Keratinocyte (primary cell): ENCODE results near the gene FARP2. TPM values are rescaled to one million over a fixed set of nuclear protein-coding genes. Genes with fewer than 3 reads are reported as not detected.

Experiments used
- DNase-seq: peaks from one replicate; pipeline ENCODE4 v3.0.0-alpha.2; 2011; ENCODE audit warnings: low read depth, missing footprints, low spot score
- FAIRE-seq: peaks from 2 replicates; lab custom pipeline; 2011; peaks lifted over from hg19 to GRCh38; lab: Jason Lieb, UNC
- H2AFZ ChIP-seq: 2 replicates; pipeline ENCODE4 v1.6.0; 2012; ENCODE audit warnings: low read length, control low read depth, inconsistent platforms; ENCODE audit not compliant: control insufficient read depth
- H3K27ac ChIP-seq: 2 replicates; pipeline ENCODE4 v1.5.1; 2011; ENCODE audit warnings: low read length; ENCODE audit not compliant: control insufficient read depth, insufficient read depth
- H3K27me3 ChIP-seq: 3 replicates; pipeline ENCODE4 v1.6.0; 2011; ENCODE audit warnings: low read length; ENCODE audit not compliant: control insufficient read depth, insufficient read depth; ENCODE audit errors: extremely low read depth
- H3K36me3 ChIP-seq, 2 experiments: 2 replicates in 1 of 2; 3 replicates in 1 of 2; pipeline ENCODE4 v1.5.1; 2011; ENCODE audit warnings: low read length in 2 of 2, mild to moderate bottlenecking in 1 of 2; ENCODE audit not compliant: control insufficient read depth in 2 of 2, insufficient read depth in 2 of 2; ENCODE audit errors: extremely low read depth in 1 of 2
- H3K4me1 ChIP-seq: 3 replicates; pipeline ENCODE4 v1.5.1; 2011; ENCODE audit warnings: low read length; ENCODE audit not compliant: control insufficient read depth, insufficient read depth; ENCODE audit errors: extremely low read depth
- H3K4me2 ChIP-seq: 3 replicates; pipeline ENCODE4 v1.6.0; 2011; ENCODE audit warnings: low read depth, low read length; ENCODE audit not compliant: control insufficient read depth, insufficient read depth; ENCODE audit errors: extremely low read depth
- H3K4me3 ChIP-seq, 3 experiments: fragments of 200-600 bp in 1 of 3; sonication (generic) in 1 of 3; 2 replicates in 2 of 3; 3 replicates in 1 of 3; pipeline ENCODE4 v1.5.1; 2011 to 2016; ENCODE audit warnings: low read length in 3 of 3, mild to moderate bottlenecking in 3 of 3, control low read depth in 2 of 3, inconsistent platforms in 1 of 3, low read depth in 1 of 3, mixed read lengths in 1 of 3, mixed run types in 1 of 3, moderate library complexity in 1 of 3; ENCODE audit not compliant: control insufficient read depth in 2 of 3, insufficient read depth in 2 of 3; ENCODE audit errors: extremely low read depth in 1 of 3
- H3K79me2 ChIP-seq: 2 replicates; pipeline ENCODE4 v1.6.0; 2012; ENCODE audit warnings: low read length; ENCODE audit not compliant: control insufficient read depth, insufficient read depth
- H3K9ac ChIP-seq: 3 replicates; pipeline ENCODE4 v1.6.0; 2011; ENCODE audit warnings: low read length; ENCODE audit not compliant: control insufficient read depth, insufficient read depth; ENCODE audit errors: extremely low read depth
- H3K9me1 ChIP-seq: 3 replicates; pipeline ENCODE4 v1.6.0; 2011; ENCODE audit warnings: low read length; ENCODE audit not compliant: control insufficient read depth, insufficient read depth; ENCODE audit errors: extremely low read depth
- H3K9me3 ChIP-seq: 2 replicates; pipeline ENCODE4 v1.5.1; 2012; ENCODE audit warnings: low read depth, low read length; ENCODE audit not compliant: control insufficient read depth
- H4K20me1 ChIP-seq: 3 replicates; pipeline ENCODE4 v1.6.0; 2011; ENCODE audit warnings: low read length; ENCODE audit not compliant: control insufficient read depth, insufficient read depth; ENCODE audit errors: extremely low read depth
- EZH2 ChIP-seq: IDR thresholded peaks from one replicate; pipeline ENCODE4 v1.6.1; 2012; ENCODE audit warnings: inconsistent platforms, mild to moderate bottlenecking, low read length, moderate library complexity
- dilution Hi-C: fragments of 300-500 bp; cut with MboI; formaldehyde crosslinking; loops from one replicate; pipeline ENCODE4 v1.7.0; 2020; ENCODE audit warnings: low sequenced_read_pairs; ENCODE audit not compliant: extremely low pct_ligation_motif_present
- polyA plus RNA-seq, 5 experiments: library from polyadenylated mRNA; depleted of rRNA in 3 of 5; stranded (reverse) in 3 of 5; stranded (forward) in 1 of 5; unstranded in 1 of 5; fragments of >200 nt; gene quantifications; 1 replicate in 1 of 5; 2 replicates in 3 of 5; 3 replicates in 1 of 5; pipeline versions ENCODE4 v1.2.1 to v1.2.3, GENCODE V29; 2011 to 2012; ENCODE audit warnings: missing spikeins in 2 of 5, low read depth in 1 of 5, low replicate concordance in 1 of 5
- TF ChIP-seq, protein P1 (sequence below), 3 experiments: IDR thresholded peaks in 1 of 3; conservative IDR thresholded peaks in 1 of 3; optimal IDR thresholded peaks in 1 of 3; 2 replicates in 2 of 3; 3 replicates in 1 of 3; pipeline versions ENCODE3 to v1.5.1; 2011; ENCODE audit warnings: low read length in 3 of 3, mild to moderate bottlenecking in 3 of 3, moderate library complexity in 2 of 3, control low read depth in 1 of 3, inconsistent platforms in 1 of 3; ENCODE audit not compliant: insufficient read depth in 2 of 3; ENCODE audit errors: extremely low read depth in 1 of 3

Gene FARP2
- polyA plus RNA-seq, 1 donor (not counting 4 experiments of a cell fraction or from before 2014, with no cell fraction given) = 39.3 TPM

- Histone ChIP-seq H3K4me3 (no peak overlapping the region), H4K20me1 (peaks cover 3% of the 10 kb centered on the region), H3K27ac (peak overlapping the region; percentile 42), H3K4me2 (peak overlapping the region; percentile 80), H3K4me1 (peaks cover 10% of the 10 kb centered on the region), H3K9me3 (no peaks in the 10 kb centered on the region), H3K79me2 (peaks cover 35% of the 10 kb centered on the region), H3K36me3 (peaks cover 21 to 22% of the 10 kb centered on the region in 2 experiments), H3K27me3 (no peaks in the 10 kb centered on the region), H3K9ac (peak overlapping the region; percentile 46), H3K9me1 (no peaks in the 10 kb centered on the region), H2AFZ (peak overlapping the region; percentile 3)
- FAIRE-seq (peak; percentile 44), DNase-seq (peak; percentile 70)
- dilution Hi-C loops = no loop called here
- no peak for TF ChIP-seq EZH2
- TF ChIP-seq, protein P1, sequence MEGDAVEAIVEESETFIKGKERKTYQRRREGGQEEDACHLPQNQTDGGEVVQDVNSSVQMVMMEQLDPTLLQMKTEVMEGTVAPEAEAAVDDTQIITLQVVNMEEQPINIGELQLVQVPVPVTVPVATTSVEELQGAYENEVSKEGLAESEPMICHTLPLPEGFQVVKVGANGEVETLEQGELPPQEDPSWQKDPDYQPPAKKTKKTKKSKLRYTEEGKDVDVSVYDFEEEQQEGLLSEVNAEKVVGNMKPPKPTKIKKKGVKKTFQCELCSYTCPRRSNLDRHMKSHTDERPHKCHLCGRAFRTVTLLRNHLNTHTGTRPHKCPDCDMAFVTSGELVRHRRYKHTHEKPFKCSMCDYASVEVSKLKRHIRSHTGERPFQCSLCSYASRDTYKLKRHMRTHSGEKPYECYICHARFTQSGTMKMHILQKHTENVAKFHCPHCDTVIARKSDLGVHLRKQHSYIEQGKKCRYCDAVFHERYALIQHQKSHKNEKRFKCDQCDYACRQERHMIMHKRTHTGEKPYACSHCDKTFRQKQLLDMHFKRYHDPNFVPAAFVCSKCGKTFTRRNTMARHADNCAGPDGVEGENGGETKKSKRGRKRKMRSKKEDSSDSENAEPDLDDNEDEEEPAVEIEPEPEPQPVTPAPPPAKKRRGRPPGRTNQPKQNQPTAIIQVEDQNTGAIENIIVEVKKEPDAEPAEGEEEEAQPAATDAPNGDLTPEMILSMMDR (optimal IDR thresholded peaks at IDR 0.05 in 1 of 3, IDR thresholded peaks at IDR 0.05 in 1 of 3, conservative IDR thresholded peaks at IDR 0.05 in 1 of 3; ENCODE audit: extremely low read depth in 1 of 3, insufficient read depth in 2 of 3, low read length in 3 of 3) = no peak
Measured at GRCh38 chr2:241354668-241355658, 1.1 kb upstream of the FARP2 start.

GRCh38 chr2:241356871-241357260 is 781 bp downstream of the FARP2 start:
- H3K4me1 ChIP-seq = peaks cover 10% of the 10 kb centered on the region
- peaks cover 8 to 9% of the 10 kb centered on the region in 2 experiments for H3K36me3 ChIP-seq
- TF ChIP-seq, protein P1 (optimal IDR thresholded peaks at IDR 0.05 in 1 of 3, IDR thresholded peaks at IDR 0.05 in 1 of 3, conservative IDR thresholded peaks at IDR 0.05 in 1 of 3; ENCODE audit: extremely low read depth in 1 of 3, insufficient read depth in 2 of 3, low read length in 3 of 3) = no peak
- TF ChIP-seq EZH2 = no peak
- no peaks in the 10 kb centered on the region for H3K9me3 ChIP-seq
- peaks cover 3% of the 10 kb centered on the region for H4K20me1 ChIP-seq
- H3K4me3 ChIP-seq = peak overlapping the region; percentile 68 to 81 (median 80)
- dilution Hi-C loops = no loop called here
- no peak overlapping the region for H2AFZ ChIP-seq
- peak overlapping the region; percentile 55 for H3K4me2 ChIP-seq
- peaks cover 50% of the 10 kb centered on the region for H3K79me2 ChIP-seq
- peak overlapping the region; percentile 67 for H3K27ac ChIP-seq
- no peaks in the 10 kb centered on the region for H3K9me1 ChIP-seq
- H3K27me3 ChIP-seq = no peaks in the 10 kb centered on the region
- DNase-seq = no peak
- FAIRE-seq = no peak
- H3K9ac ChIP-seq = peak overlapping the region; percentile 85
